A549 (cell line): Measurements from ENCODE around the gene PEDS1.

ENCODE experiments used
- CTCF ChIP-seq: fragments of >200 bp; sonication (Bioruptor Twin); formaldehyde crosslinking; IDR thresholded peaks from 3 replicates; pipeline ENCODE4 v1.5.1; 2016
- MAX ChIP-seq: IDR thresholded peaks from 2 replicates; pipeline ENCODE4 v1.6.1; 2012
- MAZ ChIP-seq: fragments of 150-350 bp; IDR thresholded peaks from 2 replicates; pipeline ENCODE4 v1.6.1; 2014; ENCODE audit warnings: antibody characterized with exemption, low read depth, low read length, borderline replicate concordance
- PBX3 ChIP-seq: IDR thresholded peaks from 2 replicates; pipeline ENCODE4 v1.6.1; 2012
- RAD21 ChIP-seq, 2 experiments: fragments of >200 bp in 1 of 2; sonication (Bioruptor Twin) in 1 of 2; formaldehyde crosslinking in 1 of 2; IDR thresholded peaks in 1 of 2; conservative IDR thresholded peaks in 1 of 2; 2 replicates in 1 of 2; 3 replicates in 1 of 2; pipeline ENCODE4 v1.6.1; 2012 to 2018; ENCODE audit warnings: inconsistent platforms in 1 of 2
- REST ChIP-seq: fragments of 200-600 bp; sonication (generic); IDR thresholded peaks from 2 replicates; pipeline ENCODE4 v1.6.1; 2016; ENCODE audit warnings: antibody characterized with exemption, mild to moderate bottlenecking, moderate library complexity
- SMC3 ChIP-seq: fragments of >200 bp; sonication (Bioruptor Twin); formaldehyde crosslinking; IDR thresholded peaks from 3 replicates; pipeline ENCODE4 v1.6.1; 2018; ENCODE audit warnings: inconsistent platforms
- SREBF2 ChIP-seq: fragments of 450-650 bp; IDR thresholded peaks from 2 replicates; pipeline ENCODE4 v1.6.1; 2014; ENCODE audit warnings: mild to moderate bottlenecking, moderate library complexity
- USF2 ChIP-seq: fragments of 450-650 bp; IDR thresholded peaks from 2 replicates; pipeline ENCODE4 v1.6.1; 2014; ENCODE audit warnings: antibody characterized with exemption

- TF ChIP-seq CTCF (no peak), REST (no peak), MAZ (no peak), SREBF2 (no peak), SMC3 (no peak), USF2 (no peak), MAX (no peak; the same call in 1 of the 2 replicates), PBX3 (no peak), RAD21 (conservative IDR thresholded peaks at IDR 0.05 in 1 of 2, IDR thresholded peaks at IDR 0.05 in 1 of 2) (no peak)
These were observed 43.1 kb downstream of the PEDS1 start for GRCh38 chr20:50110141-50111047.
